Measurements from ENCODE around the gene DSTYK. TPM values are rescaled to one million over a fixed set of nuclear protein-coding genes. Genes with fewer than 3 reads are reported as not detected.
"Not testable (repeated sequence)": the region's sequence is repeated elsewhere in the genome, so short reads cannot be mapped to it uniquely, and the experiment has no call there.

Gene DSTYK
- total and polyA plus RNA-seq, 4 donors: 16.8 to 25.1 (median 20.0) TPM

- no CpG with 5 or more reads among the region's 1 CpG for WGBS (ENCODE audit: insufficient coverage)
- DNase-seq (ENCODE audit: low read depth in 4 of 6, low spot score in 6 of 6): no peak
Measured at GRCh38 chr1:205168291-205168690, 43.2 kb downstream of the DSTYK start.

GRCh38 chr1:205162301-205162700, 49.2 kb downstream of the DSTYK start:
- WGBS (ENCODE audit: insufficient coverage): 75% methylated on average over 1 of the region's 1 CpG
- Histone ChIP-seq H3K4me1 (ENCODE audit: control insufficient read depth, insufficient read depth, low read length) (no peaks in the 10 kb centered on the region), H3K36me3 (ENCODE audit: control insufficient read depth, insufficient read depth, low read length) (peaks cover 38% of the 10 kb centered on the region), H3K9me3 (ENCODE audit: control insufficient read depth, insufficient read depth, low read length) (no peaks in the 10 kb centered on the region), H3K4me3 (ENCODE audit: low read depth, low read length) (no peak overlapping the region), H3K27me3 (ENCODE audit: control insufficient read depth, insufficient read depth, low read length) (no peaks in the 10 kb centered on the region), H3K27ac (ENCODE audit: low read depth, low read length) (no peak overlapping the region)
- no peak for DNase-seq (ENCODE audit: low read depth in 4 of 6, low spot score in 6 of 6)

More at GRCh38 chr1:205168291-205168690, 43.2 kb downstream of the DSTYK start:
- no peaks in the 10 kb centered on the region for H3K4me1 ChIP-seq (ENCODE audit: control insufficient read depth, insufficient read depth, low read length)
- H3K27me3 ChIP-seq (ENCODE audit: control insufficient read depth, insufficient read depth, low read length): no peaks in the 10 kb centered on the region
- peaks cover 9% of the 10 kb centered on the region for H3K36me3 ChIP-seq (ENCODE audit: control insufficient read depth, insufficient read depth, low read length)
- no peak overlapping the region for H3K4me3 ChIP-seq (ENCODE audit: low read depth, low read length)
- H3K27ac ChIP-seq (ENCODE audit: low read depth, low read length): no peak overlapping the region
- no peaks in the 10 kb centered on the region for H3K9me3 ChIP-seq (ENCODE audit: control insufficient read depth, insufficient read depth, low read length)

- DNase-seq (ENCODE audit: low read depth in 4 of 6, low spot score in 6 of 6): no peak
- H3K27ac ChIP-seq (ENCODE audit: low read depth, low read length): no peak overlapping the region
- no peaks in the 10 kb centered on the region for H3K27me3 ChIP-seq (ENCODE audit: control insufficient read depth, insufficient read depth, low read length)
- 97% methylated on average over 4 of the region's 6 CpGs for WGBS (ENCODE audit: insufficient coverage)
- H3K9me3 ChIP-seq (ENCODE audit: control insufficient read depth, insufficient read depth, low read length): peaks cover 4% of the 10 kb centered on the region
- H3K36me3 ChIP-seq (ENCODE audit: control insufficient read depth, insufficient read depth, low read length): peaks cover 46% of the 10 kb centered on the region
- H3K4me1 ChIP-seq (ENCODE audit: control insufficient read depth, insufficient read depth, low read length): no peaks in the 10 kb centered on the region
- H3K4me3 ChIP-seq (ENCODE audit: low read depth, low read length): no peak overlapping the region
Measured at GRCh38 chr1:205161076-205161475, 50.4 kb downstream of the DSTYK start.

- no CpG with 5 or more reads among the region's 2 CpGs for WGBS (ENCODE audit: insufficient coverage)
- no peak for DNase-seq (ENCODE audit: low read depth in 4 of 6, low spot score in 6 of 6)
- peaks cover 62% of the 10 kb centered on the region for H3K36me3 ChIP-seq (ENCODE audit: control insufficient read depth, insufficient read depth, low read length)
- H3K27ac ChIP-seq (ENCODE audit: low read depth, low read length): no peak overlapping the region
- no peaks in the 10 kb centered on the region for H3K27me3 ChIP-seq (ENCODE audit: control insufficient read depth, insufficient read depth, low read length)
- peaks cover 9% of the 10 kb centered on the region for H3K9me3 ChIP-seq (ENCODE audit: control insufficient read depth, insufficient read depth, low read length)
- H3K4me1 ChIP-seq (ENCODE audit: control insufficient read depth, insufficient read depth, low read length): no peaks in the 10 kb centered on the region
- no peak overlapping the region for H3K4me3 ChIP-seq (ENCODE audit: low read depth, low read length)
Measured at GRCh38 chr1:205158048-205158616, 53.4 kb downstream of the DSTYK start.

- H3K27me3 ChIP-seq (ENCODE audit: control insufficient read depth, insufficient read depth, low read length); H3K27ac ChIP-seq (ENCODE audit: low read depth, low read length); H3K4me1 ChIP-seq (ENCODE audit: control insufficient read depth, insufficient read depth, low read length); H3K9me3 ChIP-seq (ENCODE audit: control insufficient read depth, insufficient read depth, low read length); DNase-seq (ENCODE audit: low read depth in 4 of 6, low spot score in 6 of 6); H3K4me3 ChIP-seq (ENCODE audit: low read depth, low read length): not testable (repeated sequence)
- peaks cover 52% of the 10 kb centered on the region for H3K36me3 ChIP-seq (ENCODE audit: control insufficient read depth, insufficient read depth, low read length)
- WGBS (ENCODE audit: insufficient coverage): 75% methylated on average over 2 of the region's 3 CpGs
Measured at GRCh38 chr1:205155665-205156377, 55.7 kb downstream of the DSTYK start.

- DNase-seq (ENCODE audit: low read depth in 4 of 6, low spot score in 6 of 6): no peak
- H3K27ac ChIP-seq (ENCODE audit: low read depth, low read length): no peak overlapping the region
- peaks cover 41% of the 10 kb centered on the region for H3K36me3 ChIP-seq (ENCODE audit: control insufficient read depth, insufficient read depth, low read length)
- no peaks in the 10 kb centered on the region for H3K27me3 ChIP-seq (ENCODE audit: control insufficient read depth, insufficient read depth, low read length)
- no peaks in the 10 kb centered on the region for H3K4me1 ChIP-seq (ENCODE audit: control insufficient read depth, insufficient read depth, low read length)
- WGBS (ENCODE audit: insufficient coverage): 100% methylated on average over 2 of the region's 4 CpGs
- H3K9me3 ChIP-seq (ENCODE audit: control insufficient read depth, insufficient read depth, low read length): peaks cover 9% of the 10 kb centered on the region
- no peak overlapping the region for H3K4me3 ChIP-seq (ENCODE audit: low read depth, low read length)
Measured at GRCh38 chr1:205152505-205152904, 59.0 kb downstream of the DSTYK start.

GRCh38 chr1:205150651-205151428, 60.7 kb downstream of the DSTYK start:
- Histone ChIP-seq H3K4me1 (ENCODE audit: control insufficient read depth, insufficient read depth, low read length) (no peaks in the 10 kb centered on the region), H3K36me3 (ENCODE audit: control insufficient read depth, insufficient read depth, low read length) (peaks cover 36% of the 10 kb centered on the region), H3K27me3 (ENCODE audit: control insufficient read depth, insufficient read depth, low read length) (no peaks in the 10 kb centered on the region), H3K4me3 (ENCODE audit: low read depth, low read length) (no peak overlapping the region), H3K9me3 (ENCODE audit: control insufficient read depth, insufficient read depth, low read length) (peaks cover 3% of the 10 kb centered on the region), H3K27ac (ENCODE audit: low read depth, low read length) (no peak overlapping the region)
- WGBS (ENCODE audit: insufficient coverage): 100% methylated on average over 1 of the region's 5 CpGs
- DNase-seq (ENCODE audit: low read depth in 4 of 6, low spot score in 6 of 6): no peak

GRCh38 chr1:205147191-205147835, 64.2 kb downstream of the DSTYK start:
- Histone ChIP-seq H3K9me3 (ENCODE audit: control insufficient read depth, insufficient read depth, low read length) (no peaks in the 10 kb centered on the region), H3K4me1 (ENCODE audit: control insufficient read depth, insufficient read depth, low read length) (no peaks in the 10 kb centered on the region), H3K36me3 (ENCODE audit: control insufficient read depth, insufficient read depth, low read length) (peaks cover 23% of the 10 kb centered on the region), H3K4me3 (ENCODE audit: low read depth, low read length) (no peak overlapping the region), H3K27me3 (ENCODE audit: control insufficient read depth, insufficient read depth, low read length) (no peaks in the 10 kb centered on the region), H3K27ac (ENCODE audit: low read depth, low read length) (no peak overlapping the region)
- no peak for DNase-seq (ENCODE audit: low read depth in 4 of 6, low spot score in 6 of 6)
- 79% methylated on average over 4 of the region's 6 CpGs for WGBS (ENCODE audit: insufficient coverage)

- Histone ChIP-seq H3K27ac (ENCODE audit: low read depth, low read length) (no peak overlapping the region), H3K4me1 (ENCODE audit: control insufficient read depth, insufficient read depth, low read length) (peaks cover 7% of the 10 kb centered on the region), H3K9me3 (ENCODE audit: control insufficient read depth, insufficient read depth, low read length) (no peaks in the 10 kb centered on the region), H3K27me3 (ENCODE audit: control insufficient read depth, insufficient read depth, low read length) (no peaks in the 10 kb centered on the region), H3K36me3 (ENCODE audit: control insufficient read depth, insufficient read depth, low read length) (peaks cover 23% of the 10 kb centered on the region), H3K4me3 (ENCODE audit: low read depth, low read length) (no peak overlapping the region)
- DNase-seq (ENCODE audit: low read depth in 4 of 6, low spot score in 6 of 6): no peak
- no CpG with 5 or more reads among the region's 1 CpG for WGBS (ENCODE audit: insufficient coverage)
Measured at GRCh38 chr1:205144751-205145150, 66.8 kb downstream of the DSTYK start.
